ENCODE results near the gene CENPH.
"Not testable (repeated sequence)": the region's sequence is repeated elsewhere in the genome, so short reads cannot be mapped to it uniquely, and the experiment has no call there.

The CENPH gene

GRCh38 chr5:69219939-69220338 is 30.6 kb downstream of the CENPH start:
- Mint-ChIP-seq H3K27me3 (no peaks in the 10 kb centered on the region), H3K36me3 (peaks cover 10% of the 10 kb centered on the region), H3K4me3 (no peak overlapping the region), H3K27ac (no peak overlapping the region), H3K4me1 (peaks cover 21% of the 10 kb centered on the region), H3K9me3 (no peaks in the 10 kb centered on the region)
- DNase-seq = no peak
- CTCF ChIA-PET = no interaction called here

GRCh38 chr5:69220371-69220770 is 31.0 kb downstream of the CENPH start:
- CTCF ChIA-PET, H3K27ac Mint-ChIP-seq, H3K9me3 Mint-ChIP-seq, DNase-seq, H3K27me3 Mint-ChIP-seq, H3K4me3 Mint-ChIP-seq, H3K36me3 Mint-ChIP-seq: not testable (repeated sequence)
- H3K4me1 Mint-ChIP-seq = peaks cover 19% of the 10 kb centered on the region

GRCh38 chr5:69220833-69221232 is 31.4 kb downstream of the CENPH start:
- CTCF ChIA-PET, H3K9me3 Mint-ChIP-seq, DNase-seq, H3K27ac Mint-ChIP-seq, H3K4me3 Mint-ChIP-seq, H3K27me3 Mint-ChIP-seq: not testable (repeated sequence)
- Mint-ChIP-seq H3K36me3 (peaks cover 11% of the 10 kb centered on the region), H3K4me1 (peaks cover 19% of the 10 kb centered on the region)

- Mint-ChIP-seq H3K27me3 (no peaks in the 10 kb centered on the region), H3K27ac (no peak overlapping the region), H3K9me3 (no peaks in the 10 kb centered on the region), H3K4me3 (no peak overlapping the region), H3K4me1 (no peaks in the 10 kb centered on the region), H3K36me3 (peaks cover 19% of the 10 kb centered on the region)
- CTCF ChIA-PET = no interaction called here
- DNase-seq = no peak
These were observed 35.1 kb downstream of the CENPH start for GRCh38 chr5:69224520-69224919.

DNA sequence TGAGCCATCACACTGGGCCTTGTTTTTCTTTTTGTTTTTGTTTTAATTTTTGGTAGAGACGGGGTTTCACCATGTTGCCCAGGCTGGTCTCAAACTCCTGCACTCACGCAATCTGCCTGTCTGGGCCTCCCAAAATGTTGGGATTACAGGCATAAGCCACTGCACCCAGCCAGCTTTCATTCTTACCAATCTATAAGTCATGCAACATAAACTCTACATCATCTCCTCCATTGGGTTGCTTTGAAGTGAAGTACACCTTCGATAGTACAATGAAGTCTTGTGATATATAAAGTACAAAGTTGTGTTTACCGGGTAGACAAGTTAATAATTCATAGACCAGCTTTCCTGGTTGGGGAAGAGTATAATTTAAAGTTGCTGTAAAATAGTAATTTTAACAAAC is 36.5 kb downstream of the CENPH start:
- no peak overlapping the region for H3K4me3 Mint-ChIP-seq
- H3K36me3 Mint-ChIP-seq = peaks cover 22% of the 10 kb centered on the region
- CTCF ChIA-PET = no interaction called here
- DNase-seq = no peak
- H3K4me1 Mint-ChIP-seq = no peaks in the 10 kb centered on the region
- no peaks in the 10 kb centered on the region for H3K9me3 Mint-ChIP-seq
- no peak overlapping the region for H3K27ac Mint-ChIP-seq
- no peaks in the 10 kb centered on the region for H3K27me3 Mint-ChIP-seq

DNA sequence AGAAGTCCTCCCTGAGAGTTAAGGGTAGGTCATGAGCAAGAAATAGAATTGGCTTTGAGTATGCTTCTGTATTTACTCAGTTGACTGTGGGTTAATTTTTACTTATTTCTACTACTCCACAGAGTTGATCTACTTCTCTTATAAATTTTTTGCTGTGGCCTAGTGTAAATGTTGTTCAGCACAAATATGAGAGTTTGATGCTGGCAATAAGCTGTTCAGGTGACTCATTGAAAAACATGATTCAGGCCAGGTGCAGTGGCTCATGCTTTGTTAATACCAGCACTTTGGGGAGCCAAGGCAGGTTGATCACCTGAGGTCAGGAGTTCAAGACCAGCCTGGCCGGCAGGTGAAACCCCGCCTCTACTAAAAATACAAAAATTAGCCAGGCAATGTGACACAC is 40.8 kb downstream of the CENPH start:
- Mint-ChIP-seq H3K27me3 (no peaks in the 10 kb centered on the region), H3K36me3 (peaks cover 16% of the 10 kb centered on the region), H3K9me3 (no peaks in the 10 kb centered on the region), H3K4me3 (no peak overlapping the region), H3K27ac (no peak overlapping the region), H3K4me1 (peaks cover 7% of the 10 kb centered on the region)
- no peak for DNase-seq
- CTCF ChIA-PET = no interaction called here

DNA sequence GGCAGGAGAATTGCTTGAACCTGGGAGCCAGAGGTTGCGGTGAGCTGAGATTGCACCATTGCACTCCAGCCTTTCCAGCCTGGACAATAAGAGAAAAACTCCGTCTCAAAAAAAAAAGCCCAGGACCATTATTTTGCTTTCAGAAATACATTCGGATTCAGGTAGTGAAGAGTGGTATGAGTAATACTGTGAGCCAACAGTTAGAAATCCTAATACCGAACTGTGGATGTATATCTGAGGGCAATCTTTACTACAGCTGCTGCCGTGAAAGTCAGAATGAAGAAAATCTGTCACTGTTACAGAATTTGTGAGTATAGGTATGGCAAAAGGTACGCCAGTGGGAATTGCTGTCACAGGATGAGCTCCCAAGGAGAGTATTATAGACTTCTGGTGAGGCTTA is 41.9 kb downstream of the CENPH start:
- H3K4me1 Mint-ChIP-seq = peaks cover 17% of the 10 kb centered on the region
- no peak overlapping the region for H3K4me3 Mint-ChIP-seq
- CTCF ChIA-PET = no interaction called here
- H3K27ac Mint-ChIP-seq = no peak overlapping the region
- no peak for DNase-seq
- H3K36me3 Mint-ChIP-seq = peaks cover 12% of the 10 kb centered on the region
- H3K27me3 Mint-ChIP-seq = no peaks in the 10 kb centered on the region
- H3K9me3 Mint-ChIP-seq = no peaks in the 10 kb centered on the region

GRCh38 chr5:69231851-69232250 is 42.5 kb downstream of the CENPH start:
- Mint-ChIP-seq H3K9me3 (no peaks in the 10 kb centered on the region), H3K4me1 (peaks cover 19% of the 10 kb centered on the region), H3K4me3 (no peak overlapping the region), H3K27me3 (no peaks in the 10 kb centered on the region), H3K27ac (no peak overlapping the region), H3K36me3 (peaks cover 14% of the 10 kb centered on the region)
- CTCF ChIA-PET = no interaction called here
- DNase-seq = no peak

DNA sequence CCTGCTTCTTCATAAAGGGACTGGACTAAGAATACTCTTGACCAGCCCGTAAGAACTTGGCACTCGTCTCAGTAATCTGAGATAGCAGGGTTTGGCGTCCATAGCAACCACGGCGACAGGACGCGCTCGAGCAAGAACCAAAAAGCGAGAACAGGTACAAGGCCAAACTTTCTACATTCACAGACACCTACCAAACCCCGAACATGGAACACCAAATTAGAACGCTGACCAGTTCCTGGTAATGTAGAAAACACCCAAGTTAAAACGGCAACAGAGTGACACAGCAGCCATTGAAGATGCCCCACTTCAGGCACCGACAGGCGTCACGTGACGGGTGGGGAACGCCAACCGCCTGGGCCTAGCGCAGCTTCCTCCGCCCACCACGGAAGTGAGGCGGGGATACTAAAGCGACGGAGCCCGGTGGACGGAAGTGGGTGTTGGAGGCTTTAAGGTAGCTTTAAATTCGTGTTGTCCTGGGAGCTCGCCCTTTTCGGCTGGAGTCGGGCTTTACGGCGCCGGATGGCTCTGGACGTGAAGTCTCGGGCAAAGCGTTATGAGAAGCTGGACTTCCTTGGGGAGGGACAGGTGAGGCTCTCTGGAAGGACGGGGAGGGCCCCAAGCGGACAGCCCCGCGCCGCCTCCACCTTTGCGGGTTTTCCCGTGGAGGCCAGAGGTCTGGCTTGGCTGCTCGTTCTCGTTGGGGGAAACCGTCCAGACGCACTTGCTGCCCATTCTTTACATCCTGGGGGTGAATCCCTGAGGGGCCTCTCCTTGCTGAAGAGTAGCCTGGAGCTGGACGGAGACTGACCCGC is 45.3 kb downstream of the CENPH start, which contains the start of gene CDK7:
CDK7 (plus strand) TSS at position 430 of the 812 bp plus-strand sequence; CDS start at position 520, 90 bp downstream.
- no peaks in the 10 kb centered on the region for H3K9me3 Mint-ChIP-seq
- CTCF ChIA-PET = interaction anchor here (0.9 to 1.3 kb wide), 6 partner anchors 17 to 141 kb away, joined by 3 to 4 read pairs (median 3); partner anchors contain the start of genes CCDC125 and SLC30A5

DNA sequence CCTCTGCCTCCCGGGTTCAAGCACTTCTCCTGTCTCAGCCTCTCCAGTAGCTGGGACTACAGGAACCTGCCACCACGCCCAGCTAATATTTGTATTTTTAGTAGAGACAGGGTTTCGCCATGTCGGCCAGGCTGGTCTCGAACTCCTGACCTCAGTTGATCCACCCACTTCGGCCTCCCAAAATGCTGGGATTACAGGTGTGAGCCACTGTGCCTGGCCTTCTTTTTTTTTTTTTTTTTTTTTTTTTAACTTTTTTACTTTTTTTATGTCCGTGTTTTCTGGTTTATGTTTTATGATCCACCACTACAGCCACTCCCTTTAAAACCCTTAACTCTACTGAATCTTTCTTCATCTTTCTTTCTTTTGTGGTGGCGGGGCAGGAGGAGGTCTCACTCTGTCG is 47.4 kb downstream of the CENPH start:
- peaks cover 45% of the 10 kb centered on the region for H3K4me1 Mint-ChIP-seq
- H3K4me3 Mint-ChIP-seq = peak overlapping the region; percentile 52
- DNase-seq, CTCF ChIA-PET, H3K9me3 Mint-ChIP-seq, H3K27me3 Mint-ChIP-seq: not testable (repeated sequence)
- peaks cover 30% of the 10 kb centered on the region for H3K36me3 Mint-ChIP-seq
- H3K27ac Mint-ChIP-seq = peak overlapping the region; percentile 26

More for the DNA sequence above, 45.3 kb downstream of the CENPH start, which contains the start of gene CDK7:
- H3K27ac Mint-ChIP-seq = peak within 1 kb of the TSS; percentile 86
- DNase-seq = peak; percentile 96
- peak within 1 kb of the TSS; percentile 93 for H3K4me3 Mint-ChIP-seq
- H3K27me3 Mint-ChIP-seq = no peaks in the 10 kb centered on the region
- peaks cover 34% of the 10 kb centered on the region for H3K4me1 Mint-ChIP-seq
- H3K36me3 Mint-ChIP-seq = peaks cover 22% of the 10 kb centered on the region

- CTCF ChIA-PET = no interaction called here
- Mint-ChIP-seq H3K27ac (no peak overlapping the region), H3K36me3 (peaks cover 38% of the 10 kb centered on the region)
These were observed 48.5 kb downstream of the CENPH start for GRCh38 chr5:69237877-69238276.

DNA sequence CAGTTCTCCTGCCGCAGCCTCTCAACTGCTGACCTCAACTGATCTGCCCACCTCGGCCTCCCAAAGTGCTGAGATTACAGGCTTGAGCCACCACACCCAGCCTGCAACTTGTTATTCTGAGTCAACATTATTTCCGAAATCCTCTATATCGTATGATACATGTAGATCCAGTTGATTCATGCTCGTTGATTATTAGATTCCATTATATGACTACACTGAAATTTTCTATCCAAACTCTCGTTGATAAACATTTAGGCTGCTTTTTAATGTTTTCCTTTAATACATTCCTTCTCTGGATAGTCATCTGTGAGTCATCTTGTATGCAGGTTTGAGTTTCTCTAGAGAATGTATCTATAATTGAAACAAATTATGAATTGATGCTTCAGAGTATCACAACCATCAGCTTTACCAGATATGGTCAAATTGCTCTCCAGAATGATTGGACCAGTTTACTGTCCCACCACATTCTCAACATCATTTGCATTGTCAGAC is 49.4 kb downstream of the CENPH start:
- DNase-seq = no peak
- no peaks in the 10 kb centered on the region for H3K27me3 Mint-ChIP-seq
- peaks cover 40% of the 10 kb centered on the region for H3K36me3 Mint-ChIP-seq
- CTCF ChIA-PET = no interaction called here
- H3K4me3 Mint-ChIP-seq = no peak overlapping the region
- no peaks in the 10 kb centered on the region for H3K9me3 Mint-ChIP-seq
- H3K27ac Mint-ChIP-seq = no peak overlapping the region
- H3K4me1 Mint-ChIP-seq = peaks cover 43% of the 10 kb centered on the region

More at GRCh38 chr5:69237877-69238276, 48.5 kb downstream of the CENPH start:
- Mint-ChIP-seq H3K4me1 (peaks cover 45% of the 10 kb centered on the region), H3K4me3 (no peak overlapping the region), H3K27me3 (no peaks in the 10 kb centered on the region), H3K9me3 (no peaks in the 10 kb centered on the region)
- DNase-seq = no peak

GRCh38 chr5:69242215-69242927 is 53.0 kb downstream of the CENPH start:
- H3K9me3 Mint-ChIP-seq = no peaks in the 10 kb centered on the region
- H3K27me3 Mint-ChIP-seq = no peaks in the 10 kb centered on the region
- H3K4me1 Mint-ChIP-seq = peaks cover 28% of the 10 kb centered on the region
- H3K4me3 Mint-ChIP-seq = no peak overlapping the region
- peaks cover 50% of the 10 kb centered on the region for H3K36me3 Mint-ChIP-seq
- DNase-seq = no peak
- no peak overlapping the region for H3K27ac Mint-ChIP-seq
- CTCF ChIA-PET = no interaction called here

GRCh38 chr5:69245031-69245430 is 55.6 kb downstream of the CENPH start:
- peaks cover 5% of the 10 kb centered on the region for H3K9me3 Mint-ChIP-seq
- no peak overlapping the region for H3K4me3 Mint-ChIP-seq
- no peak for DNase-seq
- CTCF ChIA-PET = no interaction called here
- no peak overlapping the region for H3K27ac Mint-ChIP-seq
- peaks cover 16% of the 10 kb centered on the region for H3K4me1 Mint-ChIP-seq
- H3K36me3 Mint-ChIP-seq = peaks cover 49% of the 10 kb centered on the region
- no peaks in the 10 kb centered on the region for H3K27me3 Mint-ChIP-seq

DNA sequence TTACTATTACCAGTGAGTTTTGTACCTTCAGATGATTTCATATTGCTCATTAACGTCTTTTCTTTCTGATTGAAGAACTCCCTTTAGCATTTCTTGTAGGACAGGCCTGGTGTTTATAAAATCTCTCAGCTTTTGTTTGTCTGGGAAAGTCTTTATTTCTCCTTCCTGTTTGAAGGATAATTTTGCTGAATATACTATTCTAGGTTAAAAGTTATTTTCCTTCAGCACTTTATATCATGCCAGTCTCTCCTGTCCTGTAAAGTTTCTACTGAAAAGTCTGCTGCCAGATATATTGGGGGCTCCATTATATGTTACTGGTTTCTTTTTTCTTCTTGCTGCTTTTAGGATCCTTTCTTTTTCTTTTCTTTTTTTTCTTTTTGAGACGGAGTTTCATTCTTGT is 58.6 kb downstream of the CENPH start:
- Mint-ChIP-seq H3K27ac (no peak overlapping the region), H3K4me3 (no peak overlapping the region), H3K9me3 (peaks cover 5% of the 10 kb centered on the region), H3K36me3 (peaks cover 31% of the 10 kb centered on the region), H3K27me3 (no peaks in the 10 kb centered on the region), H3K4me1 (peaks cover 7% of the 10 kb centered on the region)
- CTCF ChIA-PET = no interaction called here
- no peak for DNase-seq

Measured in activated naive CD4-positive, alpha-beta T cell treated with anti-CD3 and anti-CD28 coated beads, Interleukin-2, amount 10 ng/mL, durations not matched to agents 7 days and 5 days (primary cell).